ENCODE measurements around the gene HACD2.
A peak's percentile ranks its signal among the peaks of the same experiment; 100 is the strongest.

Gene HACD2

GRCh38 chr3:123444023-123444422, 140.8 kb downstream of the HACD2 start:
- DNase-seq = peak; percentile 17

- no peak for DNase-seq
These were observed 141.9 kb downstream of the HACD2 start for GRCh38 chr3:123442908-123443307.

- no peak for DNase-seq
These were observed 142.7 kb downstream of the HACD2 start for GRCh38 chr3:123442125-123442524.

Data from fibroblast of skin of right biceps (primary cell).